HG02623 (cell line): Measurements from ENCODE around the gene ARL15.
"Not testable (repeated sequence)": the region's sequence is repeated elsewhere in the genome, so short reads cannot be mapped to it uniquely, and the experiment has no call there.

Source experiments
- ATAC-seq: cut with Tn5 transposase; IDR thresholded peaks from one replicate; pipeline ENCODE4 v1.9.1; 2021; ENCODE audit warnings: moderate library complexity; ENCODE audit not compliant: unreplicated experiment

ARL15 gene

DNA sequence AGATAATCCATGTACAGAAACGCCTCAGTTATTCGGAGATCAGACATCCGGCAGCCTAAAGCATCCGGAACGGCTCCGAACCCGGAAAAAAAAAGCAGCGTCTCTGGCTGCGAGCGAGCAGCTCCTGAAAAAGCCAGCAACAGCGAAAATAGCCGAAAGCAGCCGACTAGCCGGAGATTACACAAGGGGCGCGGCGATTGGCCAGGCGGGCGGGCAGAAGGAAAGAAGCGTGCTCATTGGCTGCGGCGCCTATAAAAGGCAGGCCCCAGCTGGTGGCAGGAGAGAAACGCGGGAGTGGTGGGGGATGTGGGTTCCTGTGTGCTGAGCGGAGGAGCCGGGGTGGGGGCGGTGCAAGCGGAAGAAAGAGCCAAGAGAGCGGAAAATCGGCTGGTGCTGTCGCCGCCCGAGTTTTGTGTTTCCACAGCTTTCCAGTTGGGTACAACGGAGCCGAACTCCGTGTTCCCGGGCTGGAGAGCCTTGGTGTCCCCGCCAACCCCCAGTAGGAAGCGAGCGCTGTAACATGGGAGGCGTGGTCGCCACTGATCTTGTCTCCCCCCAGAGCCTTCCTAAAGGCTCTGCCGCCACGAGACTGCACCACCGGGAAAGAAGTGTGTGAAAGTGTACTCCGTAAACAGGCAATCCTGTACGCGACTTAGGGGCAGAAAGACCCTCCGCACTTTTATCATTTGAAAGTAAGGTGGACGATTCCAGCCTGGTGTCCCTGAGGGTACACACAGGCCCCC is at the start of gene ARL15:
Gene ARL15, minus strand, starts transcription at position 141 of the 743 bp plus-strand sequence.
- peak; percentile 94 for ATAC-seq

DNA sequence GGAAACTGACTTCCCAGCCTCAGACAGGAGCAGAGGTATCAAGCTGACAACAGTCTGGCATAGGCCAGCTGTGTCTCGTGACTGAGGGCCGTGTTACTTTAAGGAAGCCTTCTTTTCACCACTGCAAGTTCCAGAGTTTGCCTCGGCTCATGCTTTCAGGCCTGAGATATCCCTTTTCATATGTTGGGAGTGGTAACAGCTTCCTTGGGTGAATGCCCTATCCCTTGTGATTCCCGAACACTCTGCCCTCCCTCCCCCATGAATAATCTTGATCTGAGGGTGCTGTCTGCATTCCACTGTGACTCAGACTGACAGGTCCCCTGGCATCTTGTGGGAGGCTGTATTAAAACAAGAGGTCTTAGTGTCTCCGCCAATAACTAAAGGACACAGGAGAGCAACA is 49.7 kb upstream of the ARL15 start:
- ATAC-seq = no peak

DNA sequence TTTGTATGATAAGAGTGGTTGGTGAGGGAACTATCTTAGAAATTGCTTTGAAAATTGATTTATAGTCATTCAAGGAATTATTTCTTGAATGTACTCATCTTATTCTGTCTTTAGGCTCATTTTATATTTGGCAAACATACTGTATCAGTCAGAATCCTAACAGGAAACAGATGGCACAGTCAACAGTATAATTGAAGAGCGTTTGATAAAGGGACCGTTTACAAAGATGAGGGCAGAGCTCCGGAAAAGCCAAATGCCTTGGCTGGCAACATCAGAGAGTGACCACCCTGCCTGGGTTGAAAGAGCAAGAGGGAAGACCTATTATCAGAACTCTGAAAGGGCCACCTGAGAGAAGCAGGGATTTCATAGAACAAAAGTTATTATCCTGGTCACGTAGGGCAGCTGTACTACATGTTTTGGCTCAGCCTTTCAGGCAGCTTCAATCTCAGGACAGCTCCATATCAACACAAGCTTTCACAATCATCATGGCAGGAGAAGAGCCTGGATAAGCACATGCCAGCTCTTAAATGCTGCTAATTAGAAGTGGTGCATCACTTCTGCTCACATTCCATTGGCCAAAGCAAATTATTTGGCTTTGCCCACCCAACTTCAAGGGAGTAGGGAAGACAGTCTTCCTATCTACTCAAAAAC is 47.2 kb upstream of the ARL15 start:
- ATAC-seq = no peak

DNA sequence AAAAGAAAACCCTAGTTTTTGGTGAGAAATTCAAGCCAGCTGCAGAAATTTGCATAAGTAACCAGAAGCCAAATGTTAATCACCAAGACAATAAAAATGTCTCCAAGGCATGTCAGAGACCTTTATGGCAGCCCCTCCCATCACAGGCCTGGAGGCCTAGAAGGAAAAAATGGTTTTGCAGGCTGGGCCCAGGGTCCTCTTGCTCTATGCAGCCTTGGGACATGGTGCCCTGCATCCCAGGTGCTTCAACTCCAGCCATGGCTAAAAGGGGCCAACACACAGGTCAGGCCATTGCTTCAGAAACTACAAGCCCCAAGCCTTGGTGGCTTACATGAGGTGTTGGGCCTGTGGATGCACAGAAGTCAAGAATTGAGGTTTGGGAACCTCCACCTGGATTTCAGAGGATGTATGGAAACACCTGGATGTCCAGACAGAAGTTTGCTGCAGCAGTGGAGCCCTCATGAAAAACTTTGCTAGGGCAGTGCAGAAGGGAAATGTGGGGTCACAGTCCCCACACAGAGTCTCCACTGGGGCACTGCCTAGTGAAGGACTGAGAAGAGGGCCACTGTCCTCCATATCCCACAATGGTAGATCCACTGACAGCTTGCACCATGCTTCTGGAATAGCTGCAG is 43.7 kb upstream of the ARL15 start:
- not testable (repeated sequence) for ATAC-seq

DNA sequence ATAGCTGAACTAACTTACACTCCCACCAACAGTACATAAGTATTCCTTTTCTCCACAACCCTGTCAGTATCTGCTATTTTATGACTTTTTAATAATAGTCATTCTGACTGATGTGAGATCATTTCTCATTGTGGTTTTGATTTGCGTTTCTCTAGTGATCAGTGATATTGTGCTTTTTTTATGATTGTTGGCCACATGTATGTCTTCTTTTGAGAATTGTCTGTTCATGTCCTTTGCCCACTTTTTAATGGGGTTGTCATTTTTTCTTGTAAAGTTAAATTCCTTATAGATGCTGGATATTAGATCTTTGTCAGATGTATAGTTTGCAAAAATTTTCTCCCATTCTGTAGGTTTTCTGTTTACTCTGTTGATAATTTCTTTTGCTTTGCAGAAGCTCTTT is 42.2 kb upstream of the ARL15 start:
- ATAC-seq = not testable (repeated sequence)

DNA sequence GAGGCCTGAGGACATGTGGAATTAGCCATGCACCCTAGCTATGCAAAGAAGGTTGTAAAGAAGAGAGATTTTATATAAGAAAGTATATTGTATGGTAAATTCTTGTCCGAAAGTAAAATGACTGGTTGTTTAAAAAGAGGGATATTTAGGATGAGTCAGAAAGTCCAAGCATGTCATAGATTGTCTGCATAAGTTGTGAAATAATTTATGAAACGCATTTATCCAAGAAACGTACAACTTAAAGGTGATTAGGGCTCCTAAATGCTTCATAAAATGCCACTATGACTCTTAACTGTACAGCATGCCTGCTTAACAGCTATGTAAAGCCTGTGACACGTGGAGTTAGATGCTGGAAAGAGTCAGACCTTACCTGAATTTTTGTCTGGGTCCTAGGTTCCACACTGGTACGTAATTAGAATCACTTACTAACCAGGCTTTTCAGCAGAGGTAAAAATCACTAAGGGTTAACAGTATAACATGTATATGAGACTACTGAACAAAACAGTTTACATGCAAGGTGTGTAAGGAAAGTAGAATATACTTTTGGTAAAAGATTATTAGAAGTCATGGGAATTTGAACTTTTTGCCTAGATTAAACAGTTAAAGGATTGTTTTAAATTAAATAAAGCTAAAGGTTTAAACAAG is 37.0 kb upstream of the ARL15 start:
- no peak for ATAC-seq

DNA sequence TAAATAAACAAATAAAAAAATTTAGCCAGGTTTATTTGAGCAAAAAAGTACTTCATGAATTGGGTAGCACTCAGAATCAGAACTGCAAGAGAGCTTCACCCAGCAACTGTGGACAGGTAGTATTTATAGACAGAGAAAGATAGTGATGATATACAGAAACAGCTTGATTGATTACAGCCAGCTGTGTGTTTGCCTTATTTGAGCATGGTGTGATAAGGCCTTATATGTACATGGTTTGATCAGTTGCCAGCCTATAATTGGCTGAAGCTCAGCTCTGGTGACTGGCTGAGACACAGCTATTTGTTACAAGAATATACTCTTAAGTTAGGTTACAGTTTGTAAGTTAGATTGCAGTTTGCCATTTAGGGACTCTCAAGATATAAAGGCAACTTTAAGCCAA is 34.3 kb upstream of the ARL15 start:
- no peak for ATAC-seq

DNA sequence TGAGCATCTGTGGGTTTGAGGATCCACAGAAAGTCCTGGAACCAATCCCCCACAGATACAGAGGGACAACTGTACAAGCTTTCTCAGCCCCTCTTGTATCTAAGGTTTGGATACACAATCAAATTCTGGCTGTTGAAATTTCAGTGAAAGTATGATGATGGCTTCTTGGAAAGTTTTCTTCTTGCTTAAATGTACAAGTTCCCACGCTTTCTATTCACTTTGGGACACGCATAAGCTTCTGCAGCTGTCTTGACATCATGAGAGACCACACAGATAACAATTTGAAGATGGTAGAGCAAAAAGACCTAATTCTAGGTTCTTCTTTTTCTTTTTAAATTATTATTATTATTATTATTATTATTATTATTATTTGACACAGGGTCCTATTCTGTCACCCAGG is 31.6 kb upstream of the ARL15 start:
- no peak for ATAC-seq

DNA sequence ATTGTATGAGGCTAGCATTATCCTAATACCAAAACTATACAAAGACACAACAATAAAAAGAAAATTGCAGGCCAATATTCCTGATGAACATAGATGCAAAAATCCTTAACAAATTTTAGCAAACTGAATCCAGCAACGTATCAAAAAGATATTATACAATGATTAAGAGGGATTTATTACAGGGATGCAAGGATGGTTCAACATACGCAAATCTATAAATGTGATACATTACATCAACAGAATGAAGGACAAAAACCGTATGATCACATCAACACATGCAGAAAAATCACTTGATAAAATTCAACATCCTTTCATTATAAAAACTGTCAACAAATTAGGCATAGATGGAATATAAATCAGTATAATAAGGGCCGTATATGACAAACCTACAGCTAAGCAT is 27.1 kb upstream of the ARL15 start:
- ATAC-seq = no peak

DNA sequence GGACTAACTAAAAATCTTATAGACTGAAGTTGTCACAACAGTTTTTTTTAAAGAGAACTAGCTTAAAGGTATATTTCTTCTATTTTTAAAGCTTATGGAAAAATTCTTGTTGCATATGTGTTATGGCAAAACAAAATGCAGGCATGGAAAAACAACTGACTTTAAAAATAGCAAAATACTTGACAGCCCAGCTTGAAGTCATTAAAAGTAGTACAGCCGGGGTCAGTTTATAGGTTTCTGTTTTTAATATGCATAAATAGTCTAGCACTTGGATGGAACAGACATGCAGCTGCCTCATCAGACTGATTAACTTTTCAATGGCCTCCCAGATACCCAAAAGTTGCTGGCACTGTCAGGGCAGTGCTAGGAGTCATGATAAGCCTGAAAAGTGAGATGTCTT is 22.3 kb upstream of the ARL15 start:
- ATAC-seq = no peak

DNA sequence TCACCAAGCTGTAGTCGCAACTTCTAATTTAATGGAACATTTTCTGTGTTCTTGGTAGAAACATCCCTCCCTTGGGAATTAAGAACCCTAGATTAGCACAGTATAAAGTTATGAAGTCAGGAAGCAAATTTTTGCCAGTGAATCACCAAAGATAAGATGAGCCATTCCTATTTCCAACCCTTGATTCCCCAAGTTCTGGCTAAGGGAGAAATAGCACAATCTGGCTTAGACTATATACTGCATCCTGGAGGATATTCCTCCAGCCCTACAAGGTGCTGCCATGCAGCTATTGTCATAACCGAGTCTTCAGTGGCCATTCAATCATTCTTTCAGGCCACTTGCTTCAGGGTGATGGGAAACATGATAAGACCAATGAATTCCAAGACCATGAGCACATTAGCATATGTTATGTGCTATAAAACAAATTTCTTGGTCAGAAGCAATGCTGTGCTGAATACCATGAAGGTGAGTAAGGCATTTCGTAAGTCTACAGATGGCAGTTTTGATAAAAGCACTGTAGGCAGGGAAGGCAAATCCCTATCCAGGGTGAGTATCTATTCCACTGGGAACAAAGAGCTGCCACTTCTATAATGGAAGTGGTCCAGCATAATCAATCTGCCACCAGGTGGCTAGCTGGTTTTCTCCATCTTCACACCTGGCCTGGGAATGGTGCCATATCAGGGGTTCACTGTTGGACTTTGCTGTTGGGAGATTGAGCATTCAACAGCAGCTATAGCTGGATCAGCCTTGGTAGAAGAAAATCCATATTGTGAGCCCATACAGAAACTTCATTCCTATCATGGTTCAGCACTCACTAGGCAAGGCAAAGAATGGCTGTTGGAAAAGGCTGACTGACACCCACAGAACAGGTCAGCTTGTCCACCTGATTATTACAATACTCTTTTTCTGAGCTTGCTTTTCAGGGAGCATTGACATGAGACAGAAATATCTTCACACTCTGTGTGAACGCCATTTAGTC is 19.6 kb upstream of the ARL15 start:
- no peak for ATAC-seq

DNA sequence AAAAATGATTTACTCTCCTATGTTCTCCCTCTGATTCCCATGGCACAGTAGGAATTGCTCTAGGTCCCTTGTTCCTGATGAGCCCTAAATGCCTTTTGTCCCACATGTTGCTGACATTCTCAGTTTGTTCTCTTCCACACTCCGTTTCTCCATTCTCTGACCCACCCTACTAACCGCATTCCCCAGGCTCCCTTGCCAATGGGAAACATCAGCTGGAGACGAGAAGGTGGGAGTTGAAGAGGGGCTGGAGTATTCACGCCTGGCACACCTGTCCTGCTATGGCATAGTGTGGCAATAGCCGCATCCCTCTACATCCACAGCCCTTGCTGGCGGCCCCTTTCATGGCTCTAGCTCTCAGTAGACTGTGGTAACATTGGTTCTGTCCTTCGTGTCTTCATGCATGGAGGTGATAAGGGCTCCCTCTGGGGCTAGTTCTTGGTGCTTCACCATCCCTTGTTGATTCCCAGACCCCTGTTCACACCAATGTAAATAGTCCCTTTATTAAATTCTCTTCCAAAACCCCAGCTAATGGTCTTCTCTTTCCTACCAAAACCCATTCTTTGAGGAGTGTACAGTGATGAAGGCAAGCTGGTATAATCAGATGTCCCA is 16.4 kb upstream of the ARL15 start:
- ATAC-seq = no peak

DNA sequence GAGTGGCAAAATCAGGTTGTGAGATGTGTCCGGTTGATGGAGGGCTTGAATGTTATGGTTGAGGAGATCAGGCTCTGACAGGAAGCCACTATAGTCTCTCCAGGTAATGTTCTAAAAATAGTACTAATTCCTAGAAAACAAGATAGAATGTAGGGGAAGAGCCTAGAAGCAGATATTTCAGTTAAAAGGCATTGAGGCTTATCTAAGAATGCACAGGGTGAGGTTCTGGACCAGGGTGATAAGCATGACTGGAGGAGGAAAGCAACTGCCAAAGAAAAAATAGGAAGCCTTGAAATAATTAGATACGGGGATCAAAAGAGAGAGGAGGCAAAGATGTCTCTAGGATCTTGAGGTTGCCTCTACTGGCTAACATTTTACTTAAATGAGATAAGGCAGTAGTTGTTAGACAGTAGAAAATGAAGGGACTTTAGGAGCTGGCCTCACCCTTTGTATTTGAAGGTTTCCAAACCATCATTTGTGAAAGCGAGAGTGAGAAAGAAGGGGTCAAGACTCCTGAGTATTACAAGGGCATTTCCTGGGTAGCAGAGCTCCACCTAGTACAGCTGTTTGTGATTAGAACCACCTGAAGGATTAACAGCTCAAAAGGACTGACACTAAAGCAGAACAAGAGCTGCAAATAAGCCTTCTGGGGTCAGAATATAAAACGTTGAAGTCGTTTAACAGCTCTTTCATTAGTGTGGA is 15.4 kb upstream of the ARL15 start:
- ATAC-seq = no peak

DNA sequence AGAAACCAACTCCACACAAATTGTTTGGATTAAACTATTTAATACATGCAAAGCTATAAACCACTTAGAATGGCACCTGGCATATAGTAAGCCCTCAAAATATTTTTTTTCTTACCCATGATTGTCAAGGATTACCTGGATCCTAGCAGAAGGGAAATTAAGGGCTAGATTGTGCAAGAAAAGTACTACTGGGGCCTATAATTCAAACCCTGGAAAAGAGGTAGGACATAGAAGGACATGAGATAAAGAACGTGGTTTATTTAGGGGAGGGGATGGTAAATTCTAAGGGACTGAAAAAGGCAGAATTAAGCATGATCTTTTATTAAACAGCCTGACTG is 14.9 kb upstream of the ARL15 start:
- no peak for ATAC-seq

DNA sequence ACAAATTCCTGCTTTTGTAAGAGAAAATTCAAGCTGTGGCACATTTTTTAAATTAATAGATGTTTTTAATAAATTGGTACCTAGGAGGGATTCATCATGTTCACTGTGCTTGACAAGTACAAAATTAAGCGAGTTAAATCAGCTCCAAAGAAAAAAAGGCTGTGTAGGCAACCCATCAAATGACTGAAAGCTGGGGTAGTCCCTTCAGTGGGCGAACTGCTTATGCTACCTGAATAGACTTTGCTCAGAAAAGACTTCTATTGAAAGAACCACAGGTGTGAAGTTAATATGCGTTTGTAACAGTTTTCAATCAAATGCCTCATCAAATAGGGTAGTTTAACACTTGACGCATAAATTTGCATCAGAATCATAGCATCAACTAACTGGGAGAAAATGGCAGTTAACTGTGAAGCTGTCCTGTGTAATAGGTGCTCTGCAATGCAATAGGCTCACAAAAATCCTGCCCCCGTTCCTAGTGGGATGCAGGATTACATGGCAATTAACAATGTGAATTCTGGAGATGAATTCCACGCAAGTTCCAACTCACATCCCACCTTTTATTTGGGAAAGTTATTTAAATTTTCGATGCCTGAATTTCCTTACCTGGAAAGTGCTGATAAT is 14.4 kb upstream of the ARL15 start:
- no peak for ATAC-seq

DNA sequence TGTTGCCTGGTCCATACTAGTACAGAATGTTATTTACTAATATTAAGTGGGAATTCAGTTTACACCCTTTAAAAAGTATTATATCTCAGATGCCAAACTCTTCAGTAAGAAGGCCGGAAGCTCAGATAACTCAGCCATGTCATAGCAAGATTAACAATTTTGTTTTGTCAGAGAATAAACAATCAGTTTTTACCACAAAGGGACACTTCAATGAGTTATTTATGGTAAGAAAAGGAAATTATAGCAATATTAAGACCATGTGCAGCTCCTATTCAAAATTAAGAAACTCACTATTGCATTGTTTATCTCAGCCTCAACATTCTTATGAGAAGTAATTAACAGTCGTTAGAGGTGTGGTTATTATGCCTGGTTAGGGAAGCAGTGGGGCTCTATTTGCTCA is 13.1 kb upstream of the ARL15 start:
- no peak for ATAC-seq

DNA sequence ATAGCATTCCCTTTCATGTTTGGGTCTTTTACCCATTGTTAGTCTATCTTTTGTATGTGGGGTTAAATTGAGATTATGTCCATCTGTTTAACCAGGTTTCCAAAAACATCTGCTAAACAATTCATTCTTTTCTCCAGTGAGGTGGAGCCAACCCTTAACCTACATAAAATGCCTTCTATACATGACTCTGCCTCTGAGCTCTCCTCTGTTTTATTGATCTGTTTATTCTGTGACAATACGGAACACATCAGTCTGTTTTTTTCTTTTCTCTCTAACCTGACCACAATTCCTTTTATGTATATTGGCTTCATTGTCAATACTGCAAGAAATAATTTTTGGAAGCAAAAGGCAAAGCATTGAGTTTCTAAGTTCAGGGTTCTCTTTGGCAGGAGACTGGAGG is 9.9 kb upstream of the ARL15 start:
- no peak for ATAC-seq

DNA sequence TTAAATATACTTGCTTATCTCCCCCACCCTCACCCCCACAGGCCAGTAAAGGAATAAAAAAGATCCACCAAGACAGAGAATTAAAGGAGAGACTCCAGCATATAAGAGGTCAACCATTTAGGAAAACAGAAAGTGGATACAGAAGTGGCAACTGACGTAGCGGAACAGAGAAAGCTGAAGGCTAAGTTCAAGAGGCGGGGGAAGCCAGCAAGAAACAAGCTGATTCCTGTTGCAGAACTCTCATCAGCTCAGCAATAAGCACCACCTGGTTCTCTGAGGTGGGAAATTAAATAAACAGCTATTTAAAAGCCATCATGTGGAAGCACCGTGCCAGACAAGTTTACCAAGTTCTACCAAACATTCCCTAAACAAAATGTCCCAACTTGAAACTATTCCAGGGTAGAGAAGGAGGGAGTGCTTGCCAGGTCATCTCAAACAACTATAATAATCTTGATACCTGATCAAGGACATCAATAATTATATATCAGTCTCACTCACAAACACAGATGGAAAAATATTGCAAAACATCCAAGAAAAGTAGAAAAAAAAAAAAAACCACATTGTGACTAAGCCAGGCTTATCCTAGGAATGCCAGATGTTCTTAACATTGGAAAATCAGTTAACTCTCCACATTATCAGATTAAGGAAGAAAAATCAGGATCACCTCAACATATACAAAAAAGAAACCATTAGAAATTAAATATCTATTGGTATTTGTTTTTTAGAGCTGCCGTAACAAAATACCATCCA is 7.3 kb upstream of the ARL15 start:
- ATAC-seq = no peak
